T47D (cell line): ENCODE measurements around the gene MGAT5.

Experiments
- DNase-seq, 2 experiments: peaks; one replicate each; pipeline versions ENCODE4 v3.0.0 to v3.0.0-alpha.2; 2011 to 2012; ENCODE audit warnings: low read depth in 1 of 2, low spot score in 1 of 2
- JUND ChIP-seq: IDR thresholded peaks from 2 replicates; pipeline ENCODE4 v1.6.1; 2012; ENCODE audit warnings: low read depth
- in situ Hi-C: cut with HindIII; loops from 2 replicates; pipeline ENCODE4 v1.10.0; 2016; ENCODE audit warnings: low sequenced_read_pairs, low pct_unique_long_range_greater_than_20kb

Gene MGAT5

DNA sequence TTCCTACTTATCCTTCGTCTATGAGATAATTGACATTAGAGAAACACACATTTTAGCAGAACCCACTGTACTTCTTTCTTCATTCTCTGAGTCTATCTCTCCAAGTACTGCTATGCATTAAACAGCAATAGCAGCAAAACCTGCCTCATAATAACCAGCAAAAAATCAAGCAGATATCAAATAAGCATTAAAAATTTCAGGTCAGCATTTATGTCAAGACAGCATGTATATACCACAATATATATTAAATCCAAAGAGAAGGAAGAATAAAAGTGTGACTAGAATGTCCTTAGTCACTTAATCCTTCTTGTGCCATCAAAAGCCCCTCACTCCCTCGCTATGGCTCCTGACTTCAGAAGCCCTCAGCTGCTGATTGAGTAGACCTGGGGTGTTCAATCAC is 131.3 kb downstream of the MGAT5 start:
- TF ChIP-seq JUND = no peak
- in situ Hi-C loops = no loop called here
- DNase-seq = no peak

DNA sequence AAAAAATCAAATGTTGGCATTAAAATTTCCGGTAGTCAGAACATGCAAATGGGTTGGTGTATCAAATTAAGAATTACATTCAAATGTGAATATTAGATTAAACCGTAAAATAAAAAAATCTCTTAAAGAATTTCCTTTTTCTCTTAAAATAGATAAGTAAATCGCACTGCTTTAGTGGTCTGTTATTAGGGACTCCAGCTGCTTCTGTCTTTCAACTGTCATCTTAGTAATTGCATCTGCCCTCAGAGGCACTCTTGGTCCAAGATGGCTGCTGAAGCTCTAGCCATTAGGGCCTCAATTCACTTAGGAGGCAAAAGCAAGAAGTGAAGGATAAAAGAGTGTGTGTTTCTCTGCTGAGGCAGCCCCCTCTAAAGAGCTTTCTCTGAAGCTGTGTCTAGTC is 132.4 kb downstream of the MGAT5 start:
- no peak for TF ChIP-seq JUND
- no peak for DNase-seq
- in situ Hi-C loops = no loop called here

DNA sequence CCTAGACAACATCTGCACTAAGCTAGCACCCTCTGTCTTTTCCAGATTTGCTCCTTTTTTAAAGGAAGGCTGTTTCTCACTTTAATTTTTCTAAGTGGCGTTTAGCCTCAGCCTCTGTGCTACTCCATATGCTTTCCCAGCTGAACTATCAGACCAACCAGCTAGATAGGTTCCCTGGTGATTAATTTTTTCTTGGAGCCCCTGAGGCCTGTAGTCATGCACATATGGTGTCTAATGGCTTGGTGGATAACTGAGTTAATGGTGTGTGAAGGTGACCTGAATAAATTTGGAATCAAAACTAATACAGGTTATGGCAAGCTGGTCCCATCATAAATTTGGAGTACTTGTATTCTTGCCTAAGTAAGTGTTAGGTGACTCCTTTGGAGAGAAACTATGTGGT is 135.5 kb downstream of the MGAT5 start:
- no peak for DNase-seq
- in situ Hi-C loops = no loop called here
- no peak for TF ChIP-seq JUND

DNA sequence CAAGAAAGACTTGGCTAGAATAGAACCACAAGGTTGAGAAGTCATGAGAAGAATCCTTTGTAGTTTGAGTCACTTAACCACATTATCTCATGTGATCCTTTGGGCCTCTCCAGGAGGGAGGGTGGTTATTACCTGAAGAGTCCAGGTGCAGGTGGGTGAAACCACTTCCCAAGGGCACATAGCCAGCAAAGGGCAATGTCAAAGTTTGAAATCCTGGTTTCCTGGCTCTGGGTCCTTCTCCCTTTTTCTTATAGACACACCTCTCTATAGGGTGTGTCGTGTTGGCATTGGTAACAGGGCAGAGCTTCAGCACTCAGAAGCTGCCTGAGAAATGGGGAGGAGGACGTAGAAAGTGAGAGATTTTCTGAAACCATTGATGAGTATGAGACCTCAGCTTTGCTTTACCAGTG is 137.9 kb downstream of the MGAT5 start:
- in situ Hi-C loops = no loop called here
- TF ChIP-seq JUND = no peak
- no peak for DNase-seq

DNA sequence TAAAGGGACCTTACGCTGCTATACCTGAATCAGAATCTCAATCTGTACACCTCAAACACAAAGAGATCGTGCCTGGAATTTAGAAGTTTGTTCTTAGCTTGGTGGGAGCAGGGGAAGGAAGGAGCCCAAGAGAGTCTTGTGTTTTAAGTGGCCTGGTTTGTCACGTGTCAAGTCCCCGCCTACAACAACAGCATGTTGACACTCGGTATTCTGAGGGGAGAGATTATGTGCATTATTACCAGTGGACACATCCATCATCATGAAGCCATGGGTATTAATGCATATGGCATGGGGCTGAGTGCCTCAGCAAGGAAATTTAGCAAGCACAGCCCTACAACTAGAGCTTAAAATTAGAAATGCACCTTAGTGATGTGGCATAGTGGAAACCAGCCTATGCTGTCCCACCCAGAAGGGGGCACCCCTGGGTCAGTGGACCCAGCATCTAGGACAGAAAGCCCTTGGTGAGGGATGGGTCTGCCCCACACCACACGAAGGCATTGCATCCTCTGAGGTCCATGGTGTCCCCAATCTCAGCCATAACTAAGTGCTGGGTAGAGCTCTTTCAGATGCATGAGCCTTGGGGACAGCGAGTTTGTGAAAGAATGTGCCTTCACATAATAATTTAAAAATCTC is 138.7 kb downstream of the MGAT5 start:
- in situ Hi-C loops = no loop called here

DNA sequence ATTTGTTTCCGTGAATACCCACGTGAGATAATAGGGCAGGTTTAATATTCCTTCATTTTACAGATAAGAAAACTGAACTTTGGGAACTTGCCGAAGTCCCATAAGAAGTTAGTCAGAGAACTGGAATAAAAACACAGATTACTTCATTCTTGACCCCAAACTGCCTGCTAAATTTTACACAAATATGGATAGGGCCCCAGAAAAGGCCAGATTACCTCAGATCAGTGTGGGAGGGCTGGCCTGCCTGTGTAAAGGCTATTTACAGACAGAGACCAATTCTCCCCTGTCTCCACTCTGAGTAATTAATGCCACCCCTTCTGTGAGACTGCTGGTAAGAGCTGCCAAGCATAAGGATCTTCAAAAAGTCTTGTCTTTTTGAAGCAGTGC is 139.2 kb downstream of the MGAT5 start:
- in situ Hi-C loops = no loop called here
- TF ChIP-seq JUND = no peak
- DNase-seq = no peak

More for the DNA sequence above, 138.7 kb downstream of the MGAT5 start:
- DNase-seq = no peak
- no peak for TF ChIP-seq JUND

DNA sequence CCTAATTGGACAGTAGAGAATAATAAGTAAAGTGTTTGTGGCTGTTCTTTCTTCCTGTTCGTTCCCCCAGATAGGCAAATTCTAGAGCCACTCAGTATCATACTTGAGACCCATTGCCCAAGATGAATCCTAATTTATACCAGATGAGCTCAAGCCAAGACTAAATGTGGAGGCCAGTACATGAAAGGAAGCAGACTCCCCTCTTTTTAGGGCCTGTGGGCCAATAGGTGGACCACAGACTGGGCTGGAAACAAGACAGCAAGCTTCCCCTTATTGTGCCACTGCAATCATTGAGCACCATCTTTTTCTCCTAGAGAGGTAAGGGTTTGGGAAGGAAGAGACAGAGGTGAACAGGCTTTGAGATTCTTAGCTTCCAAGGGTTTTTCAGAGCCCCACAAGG is 141.9 kb downstream of the MGAT5 start:
- in situ Hi-C loops = no loop called here
- no peak for TF ChIP-seq JUND
- DNase-seq = no peak

DNA sequence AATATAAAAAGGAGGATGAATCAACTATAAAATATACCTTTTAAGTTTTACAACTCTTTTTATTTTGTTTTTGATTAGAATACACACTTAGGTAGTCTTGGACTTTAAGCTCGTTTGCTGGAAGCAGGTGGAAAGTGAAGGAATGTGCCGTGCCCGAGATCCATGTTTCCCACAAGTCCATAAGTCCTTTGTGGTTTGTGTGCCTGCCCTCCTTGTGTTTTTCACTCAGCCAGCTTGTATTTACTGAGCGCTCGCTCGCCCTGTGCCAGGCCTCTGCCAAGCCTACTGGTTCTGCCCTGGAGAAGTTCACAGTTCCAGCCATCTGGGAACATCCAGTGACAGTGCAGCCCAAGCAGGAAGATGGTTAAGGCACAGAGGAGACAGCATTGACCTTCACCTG is 142.6 kb downstream of the MGAT5 start:
- no peak for DNase-seq
- in situ Hi-C loops = no loop called here
- no peak for TF ChIP-seq JUND

DNA sequence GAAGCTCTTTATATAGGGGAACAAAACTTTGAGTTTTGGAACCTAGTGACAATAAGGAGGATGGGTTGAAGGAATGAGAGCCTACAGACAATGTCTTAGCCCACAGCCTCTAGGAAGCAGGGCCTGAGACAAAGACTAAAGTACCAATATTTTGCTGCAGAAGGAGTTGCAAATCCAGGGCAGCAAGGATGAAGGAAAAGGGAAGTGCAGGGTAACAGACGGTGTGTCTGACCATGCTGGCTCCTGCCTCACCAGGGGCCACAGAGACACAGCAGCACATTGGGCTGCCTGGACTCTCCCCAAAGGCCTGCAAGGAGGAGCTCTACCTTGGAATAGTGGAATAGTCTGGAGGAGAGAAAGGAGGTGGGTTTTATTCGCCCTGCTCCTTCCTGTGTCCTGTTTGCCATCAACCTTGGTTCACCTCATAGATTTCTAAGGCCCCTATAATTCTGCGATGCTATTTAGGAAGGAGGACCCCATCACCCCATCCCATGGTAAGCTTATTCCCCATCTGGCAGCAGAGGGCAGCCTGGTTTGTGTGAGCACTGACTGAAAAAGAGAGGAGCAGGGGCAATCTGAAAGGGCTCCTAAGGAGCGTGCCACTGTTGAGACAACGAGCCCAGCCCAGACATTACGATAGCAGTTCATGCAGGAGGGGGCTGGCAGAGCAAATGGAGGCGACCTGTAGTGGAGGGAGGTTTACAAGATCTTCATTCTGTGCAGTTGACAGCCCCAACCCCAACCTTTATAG is 143.4 kb downstream of the MGAT5 start:
- in situ Hi-C loops = no loop called here
- no peak for TF ChIP-seq JUND
- no peak for DNase-seq

DNA sequence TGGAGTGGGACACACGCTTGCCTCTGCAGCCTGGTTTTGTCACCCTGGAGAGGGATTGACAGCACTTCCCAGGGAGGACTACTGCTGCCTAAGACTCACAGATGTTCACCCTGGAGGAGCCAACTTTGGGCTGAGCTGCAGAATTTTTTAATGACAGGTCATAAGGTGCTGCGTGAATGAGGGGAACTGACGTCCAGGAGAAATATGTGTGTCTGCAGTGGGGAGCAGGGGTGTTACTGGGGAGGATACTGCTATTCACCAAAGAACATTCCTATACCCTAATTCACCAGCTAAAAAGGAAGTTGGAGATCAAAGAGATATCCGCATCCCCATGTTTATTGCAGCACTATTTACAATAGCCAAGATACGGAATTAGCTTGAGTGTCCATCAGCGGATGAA is 144.4 kb downstream of the MGAT5 start:
- in situ Hi-C loops = no loop called here
- TF ChIP-seq JUND = no peak
- DNase-seq = no peak

DNA sequence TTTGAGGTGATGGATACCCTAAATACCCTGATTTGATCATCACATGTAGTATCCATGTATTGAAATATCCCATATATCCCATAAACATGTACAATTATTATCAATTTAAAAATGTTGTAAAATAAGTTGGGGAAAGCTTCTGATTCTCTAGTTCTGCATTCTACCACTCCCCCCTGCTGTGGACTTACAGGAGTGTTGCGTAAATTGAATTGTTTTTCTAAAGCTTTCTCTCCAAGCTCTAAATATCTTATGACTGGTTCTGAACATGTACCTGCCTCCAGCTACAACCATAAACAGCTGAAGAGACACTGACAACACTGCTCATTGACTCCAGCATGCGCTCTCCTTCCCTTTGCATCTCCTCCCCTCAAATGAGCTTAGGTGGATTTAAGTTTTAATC is 145.2 kb downstream of the MGAT5 start:
- no peak for DNase-seq
- in situ Hi-C loops = no loop called here
- TF ChIP-seq JUND = no peak

DNA sequence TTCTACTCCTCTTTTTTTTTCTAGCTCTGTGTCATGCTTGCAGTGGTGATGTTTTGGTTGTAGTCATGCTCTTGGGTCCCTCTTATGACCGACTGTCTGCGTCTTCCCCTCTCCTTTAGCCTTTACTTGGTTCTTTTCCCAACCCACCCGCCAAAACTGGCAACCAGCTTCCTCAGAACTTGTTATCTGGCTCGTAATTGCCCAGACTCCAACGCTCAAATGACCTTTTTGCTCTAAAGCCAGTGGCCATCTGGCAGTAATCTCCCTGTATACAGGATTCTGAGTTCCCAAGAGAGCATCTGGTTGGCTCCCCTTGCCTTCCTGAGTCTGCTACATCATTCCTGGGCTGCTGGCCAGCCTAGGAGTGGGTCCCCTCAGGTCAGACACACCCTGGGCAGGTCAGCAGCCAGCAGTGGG is 147.2 kb downstream of the MGAT5 start:
- no peak for TF ChIP-seq JUND
- in situ Hi-C loops = no loop called here
- no peak for DNase-seq

DNA sequence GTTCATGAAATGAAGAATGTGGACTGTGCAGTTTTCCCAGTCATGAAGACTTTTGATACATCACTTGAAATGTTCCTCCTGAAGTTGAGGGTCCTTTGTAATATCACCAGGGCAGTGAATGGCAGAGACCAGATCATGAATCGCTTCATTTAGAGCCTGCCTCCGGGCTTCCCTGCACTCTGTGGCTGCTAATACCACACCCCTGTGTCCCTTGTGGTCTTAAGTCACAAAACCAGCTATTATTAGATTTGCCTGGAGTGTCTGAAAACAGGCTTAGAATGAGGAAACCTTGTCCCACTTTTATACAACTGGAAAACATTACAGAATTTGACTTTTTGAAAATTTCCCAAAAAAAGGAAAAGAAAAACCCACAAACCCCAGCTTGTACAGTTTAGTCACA is 147.9 kb downstream of the MGAT5 start:
- TF ChIP-seq JUND = no peak
- no peak for DNase-seq
- in situ Hi-C loops = no loop called here

DNA sequence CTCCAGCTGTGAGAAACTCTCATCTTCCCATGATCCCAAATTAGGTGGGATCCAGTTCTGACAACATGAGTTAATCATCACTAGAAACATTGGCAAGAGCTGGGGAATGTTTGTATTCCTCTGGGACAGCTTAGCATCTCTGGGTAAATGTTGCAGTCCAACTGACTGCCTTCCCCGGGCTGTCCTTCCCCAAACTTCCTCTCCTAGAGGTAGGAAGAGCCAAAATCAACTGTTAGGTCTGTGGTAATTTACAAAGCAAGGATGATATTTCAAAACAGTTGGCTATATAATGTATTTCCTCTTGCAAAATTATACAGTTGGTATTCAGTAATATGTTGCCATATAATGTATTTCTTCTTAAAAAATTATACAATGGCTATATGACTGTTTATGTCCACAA is 148.5 kb downstream of the MGAT5 start:
- no peak for TF ChIP-seq JUND
- DNase-seq = no peak
- in situ Hi-C loops = no loop called here
